Esophagus muscularis mucosa (tissue), 3 donors: ENCODE data around the gene DLGAP4.

Experiments used
- CTCF ChIP-seq, 3 experiments: fragments of 200-600 bp in 2 of 3; fragments of 450-650 bp in 1 of 3; sonication (generic) in 2 of 3; IDR thresholded peaks; one replicate each; pipeline ENCODE4 v1.5.1; 2017 to 2019; ENCODE audit warnings: antibody characterized with exemption in 3 of 3, mild to moderate bottlenecking in 2 of 3, moderate library complexity in 1 of 3
- POLR2A ChIP-seq: fragments of 450-650 bp; IDR thresholded peaks from one replicate; pipeline ENCODE4 v1.6.1; 2017; ENCODE audit warnings: antibody characterized with exemption, moderate library complexity, mild to moderate bottlenecking, low read depth

GRCh38 chr20:36319356-36320260, 13.5 kb downstream of the DLGAP4 start:
- TF ChIP-seq CTCF (IDR thresholded peaks at IDR 0.05) (no peak), POLR2A (no peak)
